Fibroblast of skin of left quadriceps (primary cell): Measurements from ENCODE around the gene LRRC74B.
A peak's percentile ranks its signal among the peaks of the same experiment; 100 is the strongest.
"Not testable (repeated sequence)": the region's sequence is repeated elsewhere in the genome, so short reads cannot be mapped to it uniquely, and the experiment has no call there.

Source experiments
- DNase-seq, 2 experiments: peaks; one replicate each; pipeline ENCODE4 v3.0.0-alpha.2; 2013; ENCODE audit warnings: low read depth in 2 of 2

The LRRC74B gene

DNA sequence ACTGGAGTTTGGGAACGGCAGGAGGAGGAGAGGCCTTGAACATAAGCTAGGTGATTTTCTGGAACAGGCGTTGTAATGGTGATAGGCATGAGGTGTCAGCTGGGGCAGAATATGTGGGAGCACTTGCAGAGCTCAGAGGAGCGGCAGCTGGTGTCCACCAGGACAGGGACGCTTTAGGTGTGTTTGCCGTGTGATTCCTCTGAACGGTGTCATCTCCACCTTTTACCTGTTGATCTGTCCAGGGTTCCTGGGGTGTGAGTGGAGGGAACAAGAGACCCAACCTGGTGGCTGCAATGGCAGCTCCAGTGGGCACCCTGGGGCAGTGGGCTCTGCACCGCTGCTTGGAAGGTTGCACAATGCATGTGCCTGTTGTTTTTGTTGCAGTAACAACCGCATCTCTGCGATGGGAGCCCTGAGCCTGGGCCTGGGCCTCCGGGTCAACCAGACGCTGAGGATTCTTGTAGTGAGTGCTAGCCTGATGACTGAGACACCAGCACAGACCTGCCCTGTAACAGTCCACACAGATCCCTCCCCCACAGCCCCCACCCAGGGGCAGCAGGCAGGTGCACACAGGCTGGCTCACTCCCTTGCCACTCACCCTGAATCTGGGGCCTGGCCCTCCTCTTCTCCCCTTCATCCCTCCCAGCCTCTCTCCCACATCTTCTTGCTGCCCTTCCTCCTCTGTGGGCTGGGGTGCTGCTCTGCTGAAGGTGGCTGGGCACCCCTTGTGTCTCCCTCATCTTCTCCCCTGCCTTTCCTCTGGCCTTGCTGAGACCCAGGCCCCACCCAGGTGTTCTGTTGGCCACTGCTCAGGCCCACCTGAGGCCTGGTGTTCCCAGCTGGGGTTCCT lies 9.2 kb downstream of the LRRC74B start:
- DNase-seq = no peak

DNA sequence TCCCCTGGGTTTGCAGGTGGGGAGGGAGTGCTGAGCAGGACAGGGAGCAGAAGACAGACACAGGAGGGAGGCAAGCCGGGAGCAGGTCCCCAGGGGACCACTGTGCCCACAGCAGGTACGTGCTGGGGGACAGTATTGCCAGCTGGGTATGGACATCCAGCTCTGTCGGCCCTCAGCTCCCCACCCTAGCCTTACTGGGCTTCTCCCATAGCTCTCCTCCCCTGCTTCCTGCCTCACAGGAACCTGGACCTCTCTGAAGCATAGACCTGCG lies 9.8 kb downstream of the LRRC74B start:
- no peak for DNase-seq

DNA sequence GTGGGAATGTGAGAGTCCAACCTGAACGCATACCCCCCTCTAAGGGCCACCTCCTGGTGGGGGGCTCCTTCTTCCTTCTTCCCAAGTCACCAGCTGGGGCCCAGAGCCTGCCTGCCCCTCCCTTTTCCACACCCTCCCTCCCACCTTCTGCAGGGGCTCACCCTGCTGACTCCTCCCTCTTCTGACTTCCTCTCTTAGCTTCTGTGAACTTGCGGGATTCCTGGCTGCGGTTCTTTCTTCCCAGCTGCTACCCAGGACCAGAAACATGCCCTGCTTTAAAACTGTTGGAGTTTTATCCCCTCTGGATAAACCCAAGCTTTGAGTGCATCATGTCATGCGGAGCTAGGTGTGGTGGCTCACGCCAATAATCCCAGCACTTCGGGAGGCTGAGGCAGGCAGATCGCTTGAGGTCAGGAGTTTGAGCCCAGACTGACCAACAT lies 10.2 kb downstream of the LRRC74B start:
- no peak for DNase-seq

DNA sequence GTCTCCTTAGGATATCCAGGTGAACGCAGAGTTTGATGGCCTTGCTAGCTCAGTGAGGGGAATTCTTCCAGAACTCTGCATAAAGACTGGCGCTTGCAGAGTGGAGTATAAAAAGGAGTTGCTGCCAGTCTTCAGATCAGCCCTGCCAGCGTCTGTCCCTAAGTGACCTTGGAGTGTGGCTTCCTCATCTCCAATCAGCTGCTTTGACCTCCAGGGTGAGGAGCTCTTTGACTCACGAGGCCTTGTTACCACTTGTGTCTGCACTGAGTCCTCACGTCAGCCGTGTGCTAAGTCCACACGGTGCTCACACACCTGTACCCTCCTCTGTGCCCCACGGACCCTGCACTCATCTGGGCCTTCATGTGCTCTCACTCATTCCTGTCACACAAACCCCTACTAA lies 14.6 kb downstream of the LRRC74B start:
- not testable (repeated sequence) for DNase-seq

DNA sequence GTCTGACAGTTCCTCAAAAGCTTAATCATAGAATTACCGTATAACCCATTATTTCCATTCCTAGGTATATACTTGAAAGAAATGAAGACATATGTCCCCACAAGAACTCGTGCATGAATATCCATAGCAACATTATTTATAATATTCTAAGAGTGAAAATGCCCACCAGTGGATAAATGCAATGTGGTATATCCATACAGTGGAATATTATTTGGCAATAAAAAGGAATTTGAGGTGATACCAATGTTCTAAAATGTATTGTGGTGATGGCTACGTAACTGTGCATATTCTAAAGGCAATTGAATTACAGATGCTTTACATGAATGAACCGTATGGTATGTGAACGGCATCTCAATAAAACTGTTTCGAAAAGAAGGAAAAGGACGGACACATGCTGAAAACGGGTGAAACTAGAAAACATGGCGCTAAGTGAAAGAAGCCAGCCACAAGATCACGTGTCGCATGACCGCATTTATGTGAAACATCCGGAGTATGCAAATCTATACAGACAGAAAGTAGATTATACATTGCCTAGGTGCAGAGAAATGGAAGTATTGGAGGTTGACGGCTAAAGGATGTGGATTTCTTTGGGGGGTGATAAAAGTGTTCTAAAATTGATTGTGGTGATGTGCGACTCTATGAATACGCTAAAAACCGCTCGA lies 16.0 kb downstream of the LRRC74B start:
- DNase-seq = not testable (repeated sequence)

DNA sequence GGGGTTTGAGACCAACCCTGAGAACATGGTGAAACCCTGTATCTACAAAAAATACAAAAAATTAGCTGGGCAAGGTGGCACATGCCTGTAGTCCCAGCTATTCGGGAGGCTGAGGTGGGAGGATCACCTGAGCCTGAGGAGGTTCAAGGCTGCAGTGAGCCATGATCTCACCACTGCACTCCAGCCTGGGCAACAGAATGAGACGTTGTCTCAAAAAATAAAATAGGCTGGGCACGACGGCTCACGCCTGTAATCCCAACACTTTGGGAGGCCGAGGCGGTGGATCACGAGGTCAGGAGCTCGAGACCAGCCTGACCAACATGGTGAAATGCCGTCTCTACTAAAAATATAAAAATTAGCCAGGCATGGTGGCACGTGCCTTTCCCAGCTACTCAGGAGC lies 18.7 kb downstream of the LRRC74B start:
- not testable (repeated sequence) for DNase-seq

DNA sequence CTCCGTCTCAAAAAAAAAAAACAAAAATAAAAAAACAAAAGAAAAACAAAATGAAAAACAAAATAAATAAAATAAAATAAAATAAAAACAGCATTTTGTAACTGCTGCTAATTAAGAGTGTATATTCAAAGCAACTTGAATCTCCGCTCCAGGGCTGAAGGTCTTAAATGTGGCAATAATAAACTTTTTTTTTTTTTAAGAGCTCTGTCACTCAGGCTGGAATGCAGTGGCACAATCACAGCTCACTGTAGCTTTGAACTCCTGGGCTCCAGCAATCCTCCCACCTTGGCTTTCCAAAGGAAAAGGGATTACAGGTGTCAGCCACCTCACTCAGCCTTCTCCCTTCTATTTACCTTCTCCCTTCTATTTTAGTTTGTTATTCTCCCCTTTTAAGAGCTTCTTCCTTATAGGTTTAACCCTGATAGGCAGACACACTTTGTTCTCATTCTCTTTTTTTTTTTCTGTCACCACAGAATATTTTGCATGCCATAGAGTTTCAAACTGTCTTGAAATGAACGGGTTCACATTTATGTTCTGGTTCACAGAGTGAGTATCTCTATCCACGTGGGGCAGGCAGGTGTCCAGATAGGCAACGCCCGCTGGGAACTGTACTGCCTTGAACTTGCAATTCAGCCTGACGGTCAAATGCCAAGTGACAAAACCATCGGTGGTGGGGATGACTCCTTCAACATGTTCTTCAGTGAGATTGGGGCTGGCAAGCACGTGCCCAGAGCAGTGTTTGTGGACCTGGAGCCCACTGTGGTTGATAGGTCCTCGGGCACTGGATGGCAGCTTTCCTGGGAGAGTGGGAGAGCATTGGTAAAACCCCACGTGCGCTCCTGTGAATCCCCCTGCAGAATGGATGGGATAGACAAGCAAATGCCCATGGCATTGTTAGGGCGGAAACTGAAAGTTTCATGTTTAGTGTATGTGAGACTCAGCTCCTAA lies 19.4 kb downstream of the LRRC74B start:
- no peak for DNase-seq

DNA sequence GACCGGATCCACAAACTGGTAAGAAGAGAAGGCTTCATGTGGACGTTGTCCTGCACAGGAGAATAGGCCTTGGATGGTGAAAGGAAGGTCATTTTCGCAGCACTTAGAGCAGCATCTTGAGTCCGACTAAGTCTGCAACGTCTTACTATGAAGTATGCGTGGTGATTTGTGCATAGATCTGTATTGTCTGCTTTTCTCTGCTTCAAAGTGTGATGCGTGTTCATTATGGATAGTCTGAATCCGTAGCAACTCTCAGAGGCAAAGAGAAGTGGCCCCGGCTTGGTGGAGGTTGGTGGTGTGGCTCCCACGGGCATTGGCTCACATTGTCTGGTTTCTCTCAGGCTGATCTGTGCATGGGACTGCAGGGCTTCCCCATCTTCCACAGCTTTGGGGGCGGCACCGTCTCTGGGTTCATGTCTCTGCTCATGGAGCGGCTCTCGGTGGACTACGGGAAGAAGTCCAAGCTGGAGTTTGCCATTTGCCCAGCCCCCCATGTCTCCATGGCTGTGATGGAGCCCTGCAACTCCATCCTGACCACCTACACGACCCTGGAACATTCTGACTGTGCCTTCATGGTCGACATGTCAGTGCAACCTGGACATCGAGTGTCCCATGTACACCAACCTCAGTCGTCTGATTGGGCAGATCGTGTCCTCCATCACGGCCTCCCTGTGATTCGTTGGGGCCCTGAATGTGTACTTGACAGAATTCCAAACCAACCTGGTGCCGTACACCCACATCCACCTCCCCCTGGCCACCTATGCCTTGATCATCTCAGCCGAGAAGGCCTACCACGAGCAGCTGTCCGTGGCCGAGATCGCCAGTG lies 21.5 kb downstream of the LRRC74B start:
- DNase-seq = no peak

DNA sequence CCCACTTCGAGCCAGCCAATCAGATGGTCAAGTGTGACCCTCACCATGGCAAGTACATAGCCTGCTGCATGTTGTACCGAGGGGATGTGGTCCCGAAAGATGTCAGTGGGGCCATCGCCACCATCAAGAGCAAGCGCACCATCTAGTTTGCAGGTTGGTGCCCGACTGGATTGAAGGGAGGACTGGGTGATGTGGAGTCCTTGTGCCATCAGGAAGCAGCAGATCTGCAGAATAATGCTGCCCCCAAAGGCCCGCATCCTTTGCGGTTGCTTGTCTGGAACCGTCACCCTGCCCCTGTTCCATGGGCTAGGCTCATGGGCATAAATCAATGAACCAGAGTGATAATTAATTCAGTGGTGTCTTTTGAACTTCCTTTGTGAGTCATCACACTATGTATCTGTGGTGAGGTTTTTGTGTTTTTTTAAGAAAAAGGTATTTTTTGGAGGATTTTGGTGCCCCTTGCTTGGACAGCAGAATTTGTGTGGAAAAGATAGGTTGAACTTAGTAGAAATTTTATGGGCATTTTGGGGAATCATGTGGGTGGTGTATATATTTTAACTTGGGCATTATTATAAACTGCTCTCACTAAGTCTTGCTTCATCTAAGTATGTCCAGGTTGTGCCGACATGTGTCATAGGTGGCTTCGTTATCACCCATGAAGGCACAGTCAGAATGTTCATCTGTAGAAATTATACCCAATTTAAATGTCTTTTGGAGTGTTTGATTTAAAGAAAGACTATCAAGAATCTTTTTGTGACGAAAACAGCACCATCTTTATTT lies 22.3 kb downstream of the LRRC74B start:
- DNase-seq = no peak

DNA sequence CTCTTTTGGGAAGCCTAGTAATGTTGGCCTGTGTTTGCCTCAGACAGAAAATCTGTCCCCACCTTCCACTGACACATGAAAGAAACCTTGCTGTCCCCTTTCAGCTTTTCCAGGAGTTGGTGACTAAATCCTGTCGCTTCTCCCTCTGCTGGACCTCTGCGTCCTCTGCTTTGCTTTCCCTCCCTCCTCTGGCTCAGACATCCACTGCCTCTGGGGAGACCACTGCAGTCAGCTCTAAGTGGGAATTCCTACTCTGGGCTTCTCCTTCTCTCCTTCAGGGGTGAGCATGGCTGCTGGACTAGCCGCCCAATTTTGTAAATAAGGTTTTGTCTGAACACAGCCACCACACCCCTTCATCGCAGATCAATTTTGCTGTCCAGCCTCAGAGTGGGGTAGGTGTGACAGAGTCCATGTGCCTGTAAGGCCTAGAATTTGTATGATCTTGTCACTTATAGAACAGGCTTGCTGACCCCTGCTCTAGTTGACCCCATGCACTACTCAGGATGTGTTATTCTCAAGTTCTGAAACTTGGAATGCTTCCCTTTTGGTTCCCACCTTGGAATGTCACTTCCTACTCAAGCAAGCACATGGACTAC lies 23.0 kb downstream of the LRRC74B start:
- DNase-seq = no peak

DNA sequence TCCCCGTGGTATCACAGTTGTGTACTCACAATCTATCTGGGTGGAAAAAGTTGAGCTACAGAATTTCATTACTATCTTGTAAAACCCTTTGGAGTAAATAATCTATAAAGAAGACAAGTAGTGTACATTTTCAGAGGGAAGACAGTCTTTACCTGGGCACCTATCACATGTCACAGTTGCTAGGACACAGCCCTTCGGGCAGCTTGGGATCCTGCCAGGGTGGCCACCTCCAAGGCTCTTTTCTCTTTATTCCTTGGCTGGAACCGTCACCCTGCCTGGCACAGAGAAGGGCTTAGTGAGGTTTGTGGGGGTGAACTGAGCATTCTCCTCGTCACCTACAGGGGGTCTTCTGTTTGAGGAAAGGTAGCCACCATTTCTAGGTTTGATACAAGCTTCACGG lies 23.6 kb downstream of the LRRC74B start:
- no peak for DNase-seq

DNA sequence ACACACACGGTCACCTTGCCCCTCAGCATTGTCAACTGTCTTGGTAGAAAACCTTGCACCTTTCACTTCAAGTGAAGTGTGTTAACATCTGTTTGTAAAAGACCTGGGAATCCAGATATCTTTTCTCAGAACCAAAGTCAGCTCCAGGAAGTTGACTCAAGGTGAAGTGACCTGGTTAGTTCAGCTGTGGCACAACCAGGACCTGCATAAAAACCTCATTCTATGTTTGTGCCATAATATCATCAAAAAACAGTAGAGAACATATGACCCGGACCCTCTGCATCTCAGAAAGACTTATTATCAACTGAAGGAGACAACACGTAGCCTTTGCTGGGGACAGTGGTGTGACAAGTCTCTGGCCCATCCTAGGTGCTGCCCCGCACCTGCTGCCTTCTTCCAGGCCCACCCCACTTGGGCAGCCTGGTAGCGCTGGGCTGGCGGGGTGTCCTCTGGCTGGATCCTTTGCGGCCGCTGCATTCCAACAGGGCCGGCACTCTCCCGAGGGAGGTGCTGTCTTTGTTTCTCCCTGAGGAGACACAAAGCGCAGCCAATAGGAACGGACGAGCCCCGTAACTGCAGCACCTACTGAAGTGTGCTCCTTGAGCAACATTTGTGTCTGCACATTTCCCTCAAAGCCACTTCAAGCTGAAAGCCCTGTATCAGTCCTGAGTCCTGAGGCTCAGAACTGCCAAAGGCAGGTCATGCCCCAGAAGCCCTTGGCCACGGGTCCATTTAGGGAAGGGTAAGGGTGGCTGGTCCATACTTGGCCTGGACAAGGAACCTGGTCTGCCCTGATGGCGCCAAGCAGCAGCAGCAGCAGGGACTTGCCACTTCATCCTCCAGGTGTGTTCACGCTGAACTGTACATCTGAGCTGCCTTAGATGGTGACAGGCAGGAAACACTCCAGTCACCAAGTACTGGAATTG lies 25.2 kb downstream of the LRRC74B start:
- DNase-seq = no peak

DNA sequence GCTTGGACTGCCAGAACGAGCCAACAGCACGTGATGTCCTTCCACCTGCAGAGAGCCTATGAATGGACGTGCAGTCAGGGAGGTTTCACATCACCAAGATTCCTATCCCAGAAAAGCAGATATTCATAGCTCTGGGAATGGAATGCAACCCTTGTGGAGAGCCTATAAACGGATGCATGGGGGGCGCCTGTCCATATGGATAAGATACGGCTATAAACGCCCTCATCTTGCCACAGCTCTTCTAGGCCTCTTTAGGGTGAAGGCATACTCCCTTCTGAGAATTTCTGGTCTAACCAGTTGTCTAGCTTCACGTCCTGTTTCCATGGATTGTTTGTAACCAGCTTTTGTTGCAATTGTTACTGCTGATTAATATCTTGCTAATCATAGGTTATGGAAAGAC lies 26.1 kb downstream of the LRRC74B start:
- not testable (repeated sequence) for DNase-seq

DNA sequence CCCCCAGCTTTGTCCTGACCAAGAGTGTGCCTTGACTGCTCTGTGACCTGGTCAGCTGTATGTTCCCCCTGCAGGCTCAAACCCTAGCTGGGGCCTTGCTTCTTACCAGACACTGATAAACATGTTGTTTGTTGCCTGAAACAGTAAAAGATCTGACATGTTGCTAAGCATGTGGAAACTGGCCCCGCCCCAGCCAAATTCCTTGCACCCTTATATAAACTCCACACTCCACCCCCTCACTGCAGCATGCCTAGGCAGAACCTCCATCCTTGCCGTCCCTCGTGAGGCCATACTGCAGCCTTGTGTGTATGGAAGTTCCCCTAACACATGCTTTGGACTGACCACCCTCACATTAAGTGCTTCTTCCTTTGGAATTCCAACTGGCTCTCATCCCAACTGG lies 27.3 kb downstream of the LRRC74B start:
- no peak for DNase-seq

DNA sequence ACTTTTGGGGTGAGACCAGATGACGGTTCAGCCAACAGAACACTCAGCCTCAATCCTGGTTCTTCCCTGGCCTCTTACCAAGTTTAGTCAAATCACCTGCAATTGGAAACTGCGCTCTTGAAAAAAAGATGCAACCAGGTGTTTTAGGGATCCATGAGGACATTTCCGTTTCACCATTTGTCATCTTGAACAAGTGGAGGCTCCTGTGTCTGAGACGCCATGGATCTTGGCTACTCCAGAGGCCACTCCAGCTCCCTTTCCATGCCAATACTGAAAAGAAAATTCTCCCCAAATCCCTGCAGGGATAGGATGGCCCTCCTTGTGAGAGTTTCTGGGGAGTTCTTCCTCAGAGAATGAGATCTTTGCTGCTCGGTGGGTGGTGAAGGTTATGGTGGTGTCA lies 27.7 kb downstream of the LRRC74B start:
- no peak for DNase-seq

DNA sequence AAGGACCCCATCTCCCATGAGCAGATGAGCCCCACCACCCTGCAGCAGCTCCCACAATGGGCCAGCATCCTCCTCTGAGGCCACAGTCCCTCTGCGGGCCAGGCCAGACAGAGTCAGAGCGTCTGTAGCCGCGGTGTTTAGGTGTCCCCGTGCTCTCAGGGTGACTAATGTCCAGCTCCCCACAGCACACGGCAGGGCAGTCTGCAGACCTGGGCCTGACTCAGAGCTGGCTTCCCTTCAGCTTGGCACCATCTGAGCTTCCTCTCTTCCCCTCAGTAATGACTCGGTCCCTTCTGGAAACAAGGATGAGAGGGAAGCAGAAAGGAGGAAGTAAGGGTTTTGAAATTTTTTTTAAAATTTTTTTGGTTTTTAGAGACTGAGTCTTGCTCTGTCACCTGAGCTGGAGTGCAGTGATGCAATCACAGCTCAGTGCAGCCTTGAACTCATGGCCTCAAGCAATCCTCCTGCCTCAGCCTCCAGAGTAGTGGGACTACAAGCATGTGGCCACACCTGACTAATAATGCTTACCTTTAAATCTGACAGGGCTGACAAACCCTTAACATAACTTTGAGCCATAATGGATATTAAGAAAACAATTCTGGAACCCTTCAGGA lies 28.5 kb downstream of the LRRC74B start:
- peak in 1 of 2 experiments; percentile 6 for DNase-seq

DNA sequence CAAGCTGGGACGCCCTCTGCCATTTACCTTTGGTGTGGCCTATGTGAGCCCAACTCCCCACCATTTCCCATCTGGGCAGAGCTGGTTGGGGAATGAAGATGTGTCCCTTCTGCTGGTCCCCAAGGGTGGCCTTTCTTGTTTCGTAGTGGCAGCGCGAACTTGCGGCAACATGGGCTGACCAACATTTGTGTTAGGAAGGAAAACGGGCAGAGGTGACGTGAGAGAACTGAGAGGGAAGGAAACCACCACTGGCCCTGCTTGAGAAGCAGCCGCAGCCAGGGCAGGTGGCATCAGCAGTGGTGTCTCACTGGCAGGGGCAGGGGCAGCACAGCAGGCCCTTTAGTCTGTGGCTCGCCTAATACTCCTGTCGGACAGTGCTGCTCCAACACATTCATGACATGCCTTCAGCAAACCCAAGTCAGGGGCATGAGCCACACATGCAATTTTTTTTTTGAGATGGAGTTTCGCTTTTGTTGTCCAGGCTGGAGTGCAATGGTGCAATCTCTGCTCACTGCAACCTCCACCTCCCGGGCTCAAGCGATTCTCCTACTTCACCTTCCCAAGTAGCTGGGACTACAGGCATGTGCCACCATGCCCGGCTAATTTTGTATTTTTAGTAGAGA lies 29.9 kb downstream of the LRRC74B start:
- no peak for DNase-seq

DNA sequence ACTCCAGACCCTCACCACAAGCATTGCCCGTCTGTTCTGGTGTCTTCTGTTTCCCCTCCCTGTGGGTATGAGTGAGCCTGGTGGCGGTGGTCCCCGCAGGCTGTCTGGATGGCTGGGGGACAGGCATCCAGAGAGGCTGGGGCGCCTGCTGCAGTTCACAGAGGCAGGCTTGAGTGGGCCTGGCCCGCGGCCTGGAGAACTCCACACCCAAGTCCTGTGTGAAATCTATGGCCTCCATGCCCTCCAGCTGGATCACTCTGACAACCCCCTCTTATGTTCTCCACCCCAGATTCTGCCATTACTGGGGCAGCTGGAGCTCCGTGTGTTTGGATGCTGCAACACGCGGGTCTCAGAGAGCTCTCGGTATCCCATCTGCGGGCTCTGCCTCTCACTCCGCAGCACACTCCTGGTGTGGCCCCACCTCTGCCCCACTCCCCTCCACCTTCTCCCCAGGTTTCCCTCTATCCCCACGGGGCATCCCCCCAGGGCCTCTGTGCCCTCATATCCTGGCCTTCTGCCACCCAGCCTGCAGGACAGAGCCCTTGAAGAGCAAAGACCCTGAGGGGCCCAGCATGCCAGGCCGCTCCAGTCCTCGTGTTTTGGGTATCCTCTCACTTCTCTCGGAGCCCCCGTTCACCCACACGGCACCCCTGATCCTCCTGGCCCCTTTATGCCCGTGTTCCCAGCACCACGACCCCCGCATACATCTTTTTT lies 31.3 kb downstream of the LRRC74B start:
- no peak for DNase-seq
